Measurements from ENCODE around the gene PSD4.

Gene PSD4

GRCh38 chr2:113179446-113180045 lies 5.8 kb downstream of the PSD4 start:
- H3K4me3 ChIP-seq = no peak overlapping the region

GRCh38 chr2:113180131-113180946 lies 6.6 kb downstream of the PSD4 start:
- Histone ChIP-seq H3K4me3 (no peak overlapping the region), H3K27ac (peak overlapping the region in 1 of 21 experiments; percentile 1)

More at GRCh38 chr2:113179446-113180045, 5.8 kb downstream of the PSD4 start:
- H3K27ac ChIP-seq = peak overlapping the region in 1 of 21 experiments; percentile 23

GRCh38 chr2:113181258-113182051 lies 7.7 kb downstream of the PSD4 start:
- Histone ChIP-seq H3K4me3 (no peak overlapping the region), H3K27ac (peak overlapping the region in 7 of 21 experiments; percentile 6 to 68 (median 29))

- no peak overlapping the region for H3K27ac ChIP-seq
- no peak overlapping the region for H3K4me3 ChIP-seq
Measured at GRCh38 chr2:113182471-113183260, 8.9 kb downstream of the PSD4 start.

GRCh38 chr2:113183264-113183663 lies 9.5 kb downstream of the PSD4 start:
- no peak overlapping the region for H3K27ac ChIP-seq
- H3K4me3 ChIP-seq = no peak overlapping the region

- no peak overlapping the region for H3K4me3 ChIP-seq
- H3K27ac ChIP-seq = no peak overlapping the region
Measured at GRCh38 chr2:113183703-113184102, 9.9 kb downstream of the PSD4 start.

- peak overlapping the region in 1 of 21 experiments; percentile 17 for H3K27ac ChIP-seq
Measured at GRCh38 chr2:113184531-113185230, 10.9 kb downstream of the PSD4 start.

GRCh38 chr2:113185664-113186432 lies 12.1 kb downstream of the PSD4 start:
- Histone ChIP-seq H3K4me3 (no peak overlapping the region), H3K27ac (no peak overlapping the region)

More at GRCh38 chr2:113184531-113185230, 10.9 kb downstream of the PSD4 start:
- H3K4me3 ChIP-seq = no peak overlapping the region

GRCh38 chr2:113186433-113186796 lies 12.6 kb downstream of the PSD4 start:
- no peak overlapping the region for H3K27ac ChIP-seq

GRCh38 chr2:113187771-113188170 lies 14.0 kb downstream of the PSD4 start:
- Histone ChIP-seq H3K4me3 (no peak overlapping the region), H3K27ac (no peak overlapping the region)

More at GRCh38 chr2:113186433-113186796, 12.6 kb downstream of the PSD4 start:
- H3K4me3 ChIP-seq = no peak overlapping the region

- Histone ChIP-seq H3K4me3 (no peak overlapping the region), H3K27ac (no peak overlapping the region)
Measured at GRCh38 chr2:113190871-113191270, 17.1 kb downstream of the PSD4 start.

GRCh38 chr2:113192459-113193100 lies 18.8 kb downstream of the PSD4 start:
- H3K4me3 ChIP-seq = no peak overlapping the region
- H3K27ac ChIP-seq = peak overlapping the region in 1 of 21 experiments; percentile 38

- Histone ChIP-seq H3K4me3 (no peak overlapping the region), H3K27ac (no peak overlapping the region)
Measured at GRCh38 chr2:113195923-113196501, 22.2 kb downstream of the PSD4 start.

- Histone ChIP-seq H3K27ac (no peak overlapping the region), H3K4me3 (no peak overlapping the region)
Measured at GRCh38 chr2:113196839-113197238, 23.1 kb downstream of the PSD4 start.

- H3K27ac ChIP-seq = no peak overlapping the region
Measured at GRCh38 chr2:113197347-113198047, 23.7 kb downstream of the PSD4 start.

GRCh38 chr2:113198048-113198789 lies 24.4 kb downstream of the PSD4 start:
- Histone ChIP-seq H3K4me3 (peak overlapping the region; percentile 53 to 67 (median 59)), H3K27ac (peak overlapping the region; percentile 45 to 92 (median 86))

More at GRCh38 chr2:113197347-113198047, 23.7 kb downstream of the PSD4 start:
- no peak overlapping the region for H3K4me3 ChIP-seq
